ENCODE data around the gene SYTL2.

SYTL2 gene

GRCh38 chr11:85767246-85767945, 43.5 kb downstream of the SYTL2 start:
- in situ Hi-C loops (cut with HindIII; ENCODE audit: low sequenced_read_pairs), result no loop called here

DNA sequence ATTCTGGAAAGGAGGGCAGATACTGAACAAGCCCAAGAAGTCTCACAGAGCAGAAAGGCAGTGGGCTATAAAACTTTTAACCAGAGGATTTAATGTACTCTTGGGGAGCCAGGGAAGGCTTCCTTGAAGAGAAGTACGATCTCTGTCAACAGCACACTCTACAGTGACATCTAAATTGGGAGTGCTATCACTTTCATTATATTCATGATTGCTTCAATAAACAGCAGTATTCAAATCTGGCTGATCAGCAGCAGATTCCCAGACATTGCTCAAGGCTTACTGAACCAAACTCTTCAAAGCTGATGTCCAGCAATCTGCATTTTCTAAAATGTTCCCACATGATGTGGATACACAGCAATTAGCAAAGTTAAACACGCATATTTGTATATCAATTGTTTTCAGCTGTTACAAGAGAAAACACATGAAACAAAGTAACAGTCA, 44.2 kb downstream of the SYTL2 start:
- in situ Hi-C loops (cut with HindIII; ENCODE audit: low sequenced_read_pairs), result no loop called here

DNA sequence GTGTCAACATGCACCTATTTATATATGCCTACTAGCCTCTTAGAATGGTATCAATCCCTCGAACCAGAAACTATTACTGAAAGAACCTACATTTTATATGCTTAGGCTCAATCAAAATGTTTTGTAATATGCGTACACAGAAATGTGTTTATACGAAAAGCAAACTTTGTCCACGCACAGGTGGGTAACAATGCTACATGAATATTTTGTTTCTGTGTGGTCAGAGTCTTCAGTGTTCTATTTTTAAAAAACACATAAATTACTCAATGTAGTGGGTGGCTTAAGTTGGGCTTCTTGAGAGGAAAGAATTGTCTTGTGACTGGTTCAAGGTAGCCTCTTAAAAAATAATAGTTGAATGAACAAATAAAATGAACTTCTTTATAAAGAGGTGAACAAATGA, 46.1 kb downstream of the SYTL2 start:
- in situ Hi-C loops (cut with HindIII; ENCODE audit: low sequenced_read_pairs), result no loop called here

- in situ Hi-C loops (cut with HindIII; ENCODE audit: low sequenced_read_pairs), result no loop called here
Measured at GRCh38 chr11:85762226-85762625, 48.7 kb downstream of the SYTL2 start.

GRCh38 chr11:85759915-85760314, 51.0 kb downstream of the SYTL2 start:
- in situ Hi-C loops (cut with HindIII; ENCODE audit: low sequenced_read_pairs), result no loop called here

GRCh38 chr11:85758480-85759039, 52.4 kb downstream of the SYTL2 start:
- in situ Hi-C loops (cut with HindIII; ENCODE audit: low sequenced_read_pairs), result no loop called here

GRCh38 chr11:85758026-85758425, 52.9 kb downstream of the SYTL2 start:
- in situ Hi-C loops (cut with HindIII; ENCODE audit: low sequenced_read_pairs), result no loop called here

GRCh38 chr11:85756401-85757200, 54.3 kb downstream of the SYTL2 start:
- in situ Hi-C loops (cut with HindIII; ENCODE audit: low sequenced_read_pairs), result no loop called here

GRCh38 chr11:85755701-85756100, 55.2 kb downstream of the SYTL2 start:
- in situ Hi-C loops (cut with HindIII; ENCODE audit: low sequenced_read_pairs), result no loop called here

GRCh38 chr11:85755285-85755684, 55.7 kb downstream of the SYTL2 start:
- in situ Hi-C loops (cut with HindIII; ENCODE audit: low sequenced_read_pairs), result no loop called here

- in situ Hi-C loops (cut with HindIII; ENCODE audit: low sequenced_read_pairs), result no loop called here
Measured at GRCh38 chr11:85752890-85753581, 57.9 kb downstream of the SYTL2 start.

GRCh38 chr11:85752201-85752889, 58.6 kb downstream of the SYTL2 start:
- in situ Hi-C loops (cut with HindIII; ENCODE audit: low sequenced_read_pairs), result no loop called here

- in situ Hi-C loops (cut with HindIII; ENCODE audit: low sequenced_read_pairs), result no loop called here
Measured at GRCh38 chr11:85751724-85752123, 59.2 kb downstream of the SYTL2 start.

- in situ Hi-C loops (cut with HindIII; ENCODE audit: low sequenced_read_pairs), result no loop called here
Measured at GRCh38 chr11:85750646-85751045, 60.3 kb downstream of the SYTL2 start.

GRCh38 chr11:85749884-85750283, 61.1 kb downstream of the SYTL2 start:
- in situ Hi-C loops (cut with HindIII; ENCODE audit: low sequenced_read_pairs), result no loop called here

- in situ Hi-C loops (cut with HindIII; ENCODE audit: low sequenced_read_pairs), result no loop called here
Measured at GRCh38 chr11:85749287-85749834, 61.6 kb downstream of the SYTL2 start.

DNA sequence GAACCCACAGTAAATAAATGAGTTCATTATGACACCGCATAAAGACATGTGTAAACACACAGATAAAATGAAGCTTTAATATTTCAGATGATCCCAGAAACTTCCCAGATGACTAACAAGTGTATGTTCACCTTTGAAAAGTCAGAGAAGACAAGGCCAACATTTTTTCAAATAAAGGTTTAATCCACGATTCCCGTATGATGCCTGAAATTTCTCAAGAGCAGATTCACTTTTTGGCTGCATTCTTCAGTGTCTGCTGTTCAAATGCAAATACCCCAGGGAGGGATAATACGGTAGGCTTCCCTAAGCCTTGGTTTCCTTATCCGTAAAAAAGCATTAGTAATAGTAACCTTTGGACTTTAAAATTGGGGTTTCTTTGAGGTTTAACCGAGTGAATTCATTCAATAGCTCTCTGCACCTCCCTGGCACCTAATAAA, 62.5 kb downstream of the SYTL2 start:
- in situ Hi-C loops (cut with HindIII; ENCODE audit: low sequenced_read_pairs), result no loop called here

DNA sequence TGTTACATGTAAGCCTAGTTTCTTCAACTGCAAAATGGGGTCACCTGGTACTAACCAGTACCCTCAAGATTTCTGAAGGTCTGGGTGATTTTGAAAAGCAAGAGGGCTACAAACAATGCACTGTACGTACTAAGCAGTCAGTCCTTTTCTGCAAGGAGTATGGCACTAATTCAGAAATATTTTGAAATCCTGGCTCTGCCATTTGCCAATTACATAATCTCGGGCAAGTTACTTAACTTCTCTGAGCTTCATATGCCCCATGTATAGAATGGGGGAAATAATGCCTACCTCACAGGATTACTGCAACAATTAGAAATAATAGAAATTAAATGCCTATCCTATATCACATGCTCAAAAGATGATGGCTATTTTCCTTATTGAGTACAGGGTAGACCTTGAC, 64.3 kb downstream of the SYTL2 start:
- in situ Hi-C loops (cut with HindIII; ENCODE audit: low sequenced_read_pairs), result no loop called here

DNA sequence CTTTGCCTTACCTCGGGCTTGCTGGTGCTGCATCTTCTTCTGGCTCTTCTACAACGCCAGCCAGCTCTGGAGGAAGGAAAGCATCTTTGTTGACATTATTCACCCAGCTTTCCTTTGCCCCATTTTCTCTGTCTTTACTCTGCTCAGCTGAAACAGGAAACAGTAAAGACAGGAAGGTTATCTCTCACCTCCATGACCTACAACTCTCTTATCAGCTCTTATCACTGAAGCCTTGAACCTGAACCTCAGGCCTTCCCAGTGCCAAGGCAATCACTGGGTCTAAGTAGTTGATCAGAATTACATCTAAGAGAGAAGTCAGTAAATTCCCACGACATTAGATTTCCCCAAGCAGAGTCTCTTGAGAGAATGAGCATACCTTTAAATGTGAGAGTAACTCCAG, 65.3 kb downstream of the SYTL2 start:
- in situ Hi-C loops (cut with HindIII; ENCODE audit: low sequenced_read_pairs), result no loop called here

DNA sequence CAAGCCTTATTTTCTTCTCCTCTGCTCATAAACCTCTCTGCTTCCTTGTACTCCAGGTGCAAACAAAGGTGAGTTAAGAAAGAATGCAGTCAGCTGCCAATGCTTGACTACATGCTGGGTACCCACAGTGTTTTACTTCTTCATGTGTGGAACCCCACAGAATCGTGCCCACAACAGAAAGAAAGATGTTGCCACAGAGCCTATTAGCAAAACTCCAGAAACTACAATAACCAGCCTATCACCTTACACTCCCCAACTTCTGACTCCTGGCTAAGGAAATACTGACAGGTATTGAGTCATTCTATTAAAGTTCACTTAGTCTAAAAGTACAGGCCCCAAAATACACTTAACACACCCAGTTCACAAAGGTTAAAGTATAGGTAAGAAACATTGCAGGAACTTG, 68.1 kb downstream of the SYTL2 start:
- in situ Hi-C loops (cut with HindIII; ENCODE audit: low sequenced_read_pairs), result no loop called here
